HG03378 (cell line): Measurements from ENCODE around the gene CEP85.
A peak's percentile ranks its signal among the peaks of the same experiment; 100 is the strongest.
"Not testable (repeated sequence)": the region's sequence is repeated elsewhere in the genome, so short reads cannot be mapped to it uniquely, and the experiment has no call there.

ENCODE experiments used
- ATAC-seq: cut with Tn5 transposase; IDR thresholded peaks from one replicate; pipeline ENCODE4 v1.9.1; 2021; ENCODE audit warnings: mild to moderate bottlenecking, moderate library complexity; ENCODE audit not compliant: unreplicated experiment

The CEP85 gene

DNA sequence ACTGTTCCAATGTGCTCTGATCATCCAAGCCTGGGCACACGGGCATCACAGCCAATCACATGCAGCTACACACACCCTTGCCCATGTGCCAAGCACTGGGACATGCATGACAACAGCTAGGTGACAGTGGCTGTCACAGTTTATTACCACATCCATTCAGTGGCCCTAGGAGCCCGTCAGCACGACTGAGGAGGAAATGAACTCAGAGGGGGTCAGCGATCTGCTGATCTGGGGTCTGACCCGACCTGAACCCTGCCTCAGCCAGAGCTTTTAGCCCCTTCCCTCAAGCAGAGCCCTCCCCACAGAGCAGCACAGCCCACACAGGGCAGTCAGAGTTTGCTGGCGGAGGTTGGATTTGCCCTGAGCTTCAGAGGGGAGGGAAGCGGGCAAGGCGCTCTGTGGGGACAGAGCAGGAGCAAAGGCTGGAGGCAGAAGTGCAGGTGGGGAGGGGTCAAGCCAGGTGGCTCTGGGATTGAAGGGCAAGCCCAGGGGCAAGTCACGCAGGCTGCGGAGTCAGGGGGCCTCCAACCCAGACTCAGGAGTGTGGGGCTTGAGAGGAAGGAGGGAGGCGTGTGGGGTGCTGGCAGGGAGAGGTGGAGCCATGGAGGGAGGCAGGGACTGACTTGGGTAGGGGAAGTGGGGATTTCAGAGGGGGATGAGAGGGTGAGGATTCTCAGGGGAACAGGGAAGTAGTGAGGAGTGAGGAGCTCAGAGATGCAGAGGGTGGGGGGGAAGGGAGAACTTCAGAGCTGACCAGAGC lies 56.3 kb downstream of the CEP85 start:
- ATAC-seq = no peak

DNA sequence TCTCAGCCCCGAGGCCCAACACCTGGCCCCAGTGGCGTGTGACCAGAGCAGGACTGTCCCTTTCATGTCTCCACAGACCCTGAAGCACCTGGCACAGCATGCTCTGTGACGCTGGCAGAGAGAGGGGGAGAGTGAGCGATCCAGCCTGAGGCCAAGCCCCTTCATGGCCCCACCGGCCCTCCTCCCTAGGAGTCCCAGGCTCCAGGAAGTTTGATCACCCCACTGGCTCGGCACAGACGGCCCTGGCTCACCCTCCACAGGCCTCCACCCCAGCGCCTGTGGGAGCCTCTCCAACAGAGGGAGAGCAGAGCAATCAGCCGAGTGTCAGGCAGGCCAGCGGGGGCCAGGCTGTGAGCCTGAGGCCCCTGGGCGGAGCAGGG lies 56.9 kb downstream of the CEP85 start:
- no peak for ATAC-seq

DNA sequence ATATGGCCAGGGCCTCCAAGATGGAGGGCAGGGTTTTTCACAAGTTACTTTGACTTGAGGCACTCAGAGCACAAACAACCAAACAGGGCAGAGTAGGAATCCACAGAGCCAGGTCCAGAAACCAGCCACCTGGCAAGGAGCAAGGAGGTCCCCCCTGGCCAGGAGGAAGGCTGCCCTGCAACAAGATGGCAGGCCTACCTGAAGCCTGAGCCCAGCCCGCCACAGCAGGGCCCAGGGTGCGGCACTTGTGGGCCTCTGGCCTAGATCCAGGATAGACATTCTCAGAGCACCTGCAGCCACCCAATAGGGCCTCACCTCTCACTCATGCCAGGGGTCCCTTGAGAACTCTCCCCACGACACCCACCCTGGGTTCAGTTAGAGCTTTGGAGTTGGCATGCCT lies 57.4 kb downstream of the CEP85 start:
- no peak for ATAC-seq

DNA sequence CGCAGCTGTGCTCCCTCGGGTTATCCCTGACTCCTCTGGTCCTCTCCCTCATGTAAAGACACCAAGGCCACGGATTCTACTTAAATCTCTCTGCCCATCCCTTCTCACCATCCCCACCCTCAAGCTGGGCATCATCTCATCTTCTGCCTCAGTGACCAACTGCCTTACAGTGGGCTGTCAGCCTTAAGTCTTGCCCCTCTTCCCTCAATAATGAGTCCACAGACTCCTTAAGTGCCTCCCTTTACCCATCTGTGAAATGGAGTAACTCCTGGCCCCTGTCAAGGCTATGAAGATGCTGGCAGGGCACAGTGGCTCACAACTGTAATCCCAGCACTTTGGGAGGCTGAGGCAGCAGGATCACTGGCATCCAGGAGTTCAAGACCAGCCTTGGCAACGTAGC lies 57.9 kb downstream of the CEP85 start:
- ATAC-seq = no peak

DNA sequence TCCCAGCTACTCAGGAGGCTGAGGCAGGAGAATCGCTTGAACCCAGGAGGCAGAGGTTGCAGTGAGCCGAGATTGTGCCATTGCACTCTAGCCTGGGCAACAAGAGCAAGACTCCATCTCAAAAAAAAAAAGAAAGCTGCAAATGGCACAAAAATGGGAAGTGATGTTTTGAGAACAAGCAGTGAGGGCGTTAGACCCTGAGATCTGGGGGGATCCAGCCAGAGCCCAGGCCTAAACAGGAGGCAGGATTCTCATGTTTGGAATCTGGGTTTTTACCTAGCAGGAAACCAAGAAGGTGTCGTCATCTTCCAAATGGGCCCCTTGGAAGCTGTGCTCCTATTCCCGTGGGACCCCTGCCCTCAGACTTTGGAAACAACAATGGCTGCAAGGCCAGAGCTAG lies 58.7 kb downstream of the CEP85 start:
- ATAC-seq = not testable (repeated sequence)

DNA sequence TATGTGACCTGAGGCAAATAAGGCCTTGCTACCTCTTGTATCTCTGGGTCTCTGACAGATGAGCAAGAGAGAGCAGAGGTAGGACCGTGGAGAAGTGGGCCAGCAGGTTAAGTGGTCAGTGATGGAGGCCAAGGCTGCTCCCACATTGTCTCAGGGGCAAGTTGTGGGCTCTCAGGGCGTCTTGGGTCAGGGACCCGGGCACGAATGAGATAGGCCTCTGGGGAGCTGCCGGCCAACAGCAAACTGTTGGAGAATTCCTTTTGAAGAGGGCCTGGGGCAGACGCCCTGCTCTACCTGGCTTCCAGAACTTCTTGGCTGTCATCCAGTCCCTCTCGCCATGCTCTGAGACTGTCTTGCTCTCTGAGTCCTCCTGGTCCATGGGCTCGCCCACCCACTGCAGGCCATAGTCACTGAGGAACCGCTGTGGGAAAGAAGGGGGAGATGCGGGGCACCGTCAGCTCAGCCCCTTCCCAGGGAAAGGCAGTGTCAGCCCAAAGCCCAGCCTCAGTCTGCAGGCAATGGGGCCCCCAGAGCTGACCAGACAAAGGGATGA lies 60.0 kb downstream of the CEP85 start:
- ATAC-seq = no peak

DNA sequence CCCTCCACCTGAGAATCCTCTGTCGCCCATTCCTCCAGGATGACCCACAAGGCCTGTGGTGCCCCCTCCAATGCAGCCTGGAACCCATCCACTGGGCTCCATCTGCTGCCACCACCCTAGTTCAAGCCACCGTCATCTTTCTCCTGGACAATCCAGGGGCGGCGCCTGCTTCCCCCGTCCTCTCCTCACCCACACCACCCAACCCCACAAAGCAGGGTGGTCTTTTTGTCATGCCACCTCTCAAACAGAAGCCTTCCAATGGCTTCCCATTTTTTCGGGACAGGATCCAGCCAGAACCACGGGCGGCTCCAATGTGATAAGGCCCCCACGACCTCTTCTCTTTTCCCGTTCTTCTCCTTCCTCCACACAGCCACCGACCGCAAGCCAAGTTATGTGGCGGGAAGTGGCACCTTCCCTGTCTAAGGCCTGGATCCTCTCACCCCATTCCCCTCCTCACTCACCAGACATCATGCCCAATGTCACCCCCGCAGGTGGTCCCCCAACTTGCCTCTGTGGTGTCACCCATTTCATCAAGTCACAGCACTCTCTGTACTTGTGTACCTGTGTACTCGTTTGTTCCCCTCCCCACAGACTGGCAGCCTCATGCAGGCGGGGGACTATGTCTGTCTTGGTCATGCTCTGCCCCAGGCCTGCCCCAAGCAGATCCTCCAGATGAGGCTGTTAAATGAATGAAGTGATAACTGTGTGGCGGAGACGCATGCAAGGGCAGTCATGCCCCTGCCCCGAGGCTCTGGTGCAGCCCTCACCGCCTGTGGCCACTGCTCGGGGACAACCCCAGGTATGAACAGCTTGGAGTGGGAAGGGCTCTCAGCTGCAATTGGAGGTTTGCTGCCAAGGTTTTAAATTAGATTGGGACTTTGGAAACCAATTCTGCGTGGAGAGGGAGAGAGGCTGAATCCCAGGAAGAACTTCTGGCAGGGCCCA lies 61.5 kb downstream of the CEP85 start:
- no peak for ATAC-seq

DNA sequence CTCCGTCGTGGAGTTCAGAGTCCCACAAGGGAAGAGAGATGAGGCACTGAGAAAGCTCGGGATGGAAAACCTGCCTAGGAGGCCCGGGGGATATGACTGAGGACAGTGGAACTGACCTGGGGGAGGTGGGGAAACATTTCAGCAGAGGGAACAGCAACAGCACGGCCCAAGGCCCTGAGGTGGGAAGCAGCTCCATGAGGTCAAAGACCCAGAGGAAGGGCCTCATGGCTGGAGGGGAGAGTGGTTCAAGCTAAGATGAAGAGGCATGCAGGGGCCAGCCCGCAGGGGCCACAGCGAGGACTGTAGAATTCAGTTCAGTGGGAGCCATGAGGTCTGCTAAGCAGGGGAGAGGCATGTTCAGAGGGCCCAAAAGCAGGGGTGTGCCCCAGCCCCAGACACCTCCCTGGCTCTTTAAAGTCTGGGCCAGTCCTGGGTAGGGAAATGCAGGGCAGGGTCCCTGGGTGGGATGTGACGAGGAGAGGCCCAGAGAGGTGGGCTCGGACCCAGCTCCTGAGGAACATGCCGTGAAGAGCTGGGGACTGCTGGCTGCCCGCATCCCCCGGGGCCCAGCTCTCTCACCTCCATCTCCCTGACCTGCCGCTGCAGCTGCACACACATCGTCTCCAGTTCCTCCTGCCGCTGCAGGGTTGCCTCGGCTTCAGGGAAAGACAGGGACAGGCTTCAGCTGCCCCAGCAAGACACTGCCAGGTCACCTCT lies 62.5 kb downstream of the CEP85 start:
- no peak for ATAC-seq

DNA sequence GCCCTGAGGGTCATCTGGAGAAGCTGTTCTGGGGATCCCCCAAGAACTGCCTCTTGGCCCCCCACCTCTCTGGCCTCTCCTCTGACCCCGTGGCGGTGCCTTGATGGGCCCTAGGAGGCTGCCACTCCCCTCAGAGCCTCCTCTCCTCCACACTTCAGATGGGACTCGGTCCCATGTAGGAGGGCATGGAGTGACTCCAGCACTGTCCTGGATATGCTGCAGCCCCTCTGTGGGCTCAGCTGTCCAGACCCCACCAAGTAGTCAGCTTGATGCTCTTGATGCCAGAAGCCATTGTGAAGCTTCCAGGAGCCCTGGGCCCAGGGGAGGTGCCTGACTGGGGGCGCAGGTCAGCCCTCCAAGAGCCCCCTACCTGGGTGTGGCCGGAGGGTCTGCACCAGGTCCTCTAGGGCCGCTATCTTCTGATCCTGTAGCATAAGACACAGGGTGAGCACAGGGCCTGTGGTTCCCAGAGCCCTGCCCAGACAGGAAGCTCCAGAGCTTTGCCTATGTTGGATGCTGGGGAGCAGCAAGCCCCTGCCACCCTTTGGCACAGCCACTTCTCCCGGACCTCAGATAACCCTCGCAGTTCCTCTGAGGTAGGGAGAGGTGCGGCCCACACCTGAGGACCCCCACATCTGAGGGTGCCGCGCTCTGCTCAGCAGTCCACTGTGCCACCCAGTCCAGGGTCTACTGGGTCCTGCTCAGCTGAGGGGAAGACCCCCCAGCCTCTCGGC lies 63.2 kb downstream of the CEP85 start:
- no peak for ATAC-seq

DNA sequence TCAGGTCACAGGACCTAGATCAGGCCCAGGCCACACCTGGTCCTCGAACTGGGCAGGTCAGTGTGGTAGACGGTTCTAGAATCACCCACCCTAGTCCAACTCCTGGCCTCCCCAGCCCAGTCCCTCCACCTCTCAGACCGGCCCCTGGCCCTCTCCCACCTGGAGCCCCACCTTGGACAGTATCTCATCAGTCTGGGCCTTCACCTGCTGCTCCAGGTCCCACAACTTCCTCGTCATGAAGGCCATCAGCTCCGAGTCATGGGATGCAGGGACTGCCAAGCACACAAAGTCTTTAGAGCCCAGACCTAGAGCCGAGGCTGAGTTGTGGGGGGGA lies 63.8 kb downstream of the CEP85 start:
- ATAC-seq = no peak

DNA sequence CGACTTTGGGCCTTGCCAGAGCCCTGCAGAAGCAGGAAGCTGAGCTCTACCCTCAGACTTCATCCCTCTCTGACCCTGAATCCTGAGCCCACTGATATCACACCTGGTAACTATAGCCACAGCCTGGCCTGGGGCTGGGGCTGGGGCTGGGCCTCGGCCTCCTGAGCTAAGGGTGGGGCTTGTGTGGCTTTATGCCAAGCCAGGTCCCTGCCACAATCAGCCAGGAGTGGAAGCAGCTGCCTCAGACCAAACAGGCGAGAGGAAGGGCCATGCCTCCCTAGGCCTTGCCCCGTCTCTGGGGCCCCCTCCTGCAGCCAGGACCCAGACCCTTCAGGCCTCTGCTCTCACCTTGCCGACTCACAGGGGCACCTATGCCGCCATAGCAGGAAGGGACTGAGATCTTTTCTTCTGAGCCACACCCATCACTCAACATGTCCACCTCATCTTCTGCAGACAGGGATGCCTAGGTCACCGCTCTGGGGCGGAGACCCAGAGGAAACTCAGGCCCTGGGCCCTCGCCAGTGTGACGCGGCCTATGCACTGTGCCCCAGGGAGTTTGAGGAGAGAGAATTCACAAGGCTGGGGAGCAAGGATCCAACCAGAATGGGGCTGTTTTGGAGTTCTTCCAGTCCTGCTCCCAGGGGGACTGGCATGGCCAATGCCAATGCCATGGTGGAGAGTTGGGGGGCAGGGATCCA lies 66.7 kb downstream of the CEP85 start:
- no peak for ATAC-seq

DNA sequence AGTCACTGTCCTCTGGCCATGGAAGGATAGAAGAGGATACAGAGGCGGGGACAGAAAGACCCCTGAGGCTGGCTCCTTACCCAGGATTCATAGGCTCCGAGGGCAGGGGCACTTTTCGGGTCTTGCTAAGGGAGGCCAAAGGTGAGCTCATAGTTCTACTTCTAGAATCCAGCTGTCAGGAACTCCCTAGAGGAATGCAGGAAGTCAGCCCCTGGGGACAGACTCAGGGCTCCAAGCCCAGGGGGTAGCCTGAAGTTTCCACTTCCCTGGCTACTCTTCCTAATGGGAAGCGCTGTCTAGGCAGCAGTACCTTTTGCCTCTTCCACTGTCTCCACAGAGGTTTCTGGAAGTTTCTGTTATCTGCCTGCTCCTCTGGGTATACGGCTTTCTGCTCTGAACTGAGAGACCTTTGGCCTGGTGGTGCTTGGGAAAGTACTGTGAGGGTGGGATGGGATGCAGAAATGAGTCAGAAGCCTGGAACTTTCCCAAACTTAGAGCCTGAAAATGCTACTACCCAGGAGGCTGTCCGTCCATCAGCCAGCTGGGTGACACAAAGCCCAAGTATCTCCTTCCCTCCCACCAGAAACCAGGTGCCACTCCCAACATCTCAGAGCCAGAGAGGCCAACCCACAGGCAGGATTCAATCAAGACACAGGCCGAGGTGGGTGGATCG lies 68.9 kb downstream of the CEP85 start:
- ATAC-seq = no peak

DNA sequence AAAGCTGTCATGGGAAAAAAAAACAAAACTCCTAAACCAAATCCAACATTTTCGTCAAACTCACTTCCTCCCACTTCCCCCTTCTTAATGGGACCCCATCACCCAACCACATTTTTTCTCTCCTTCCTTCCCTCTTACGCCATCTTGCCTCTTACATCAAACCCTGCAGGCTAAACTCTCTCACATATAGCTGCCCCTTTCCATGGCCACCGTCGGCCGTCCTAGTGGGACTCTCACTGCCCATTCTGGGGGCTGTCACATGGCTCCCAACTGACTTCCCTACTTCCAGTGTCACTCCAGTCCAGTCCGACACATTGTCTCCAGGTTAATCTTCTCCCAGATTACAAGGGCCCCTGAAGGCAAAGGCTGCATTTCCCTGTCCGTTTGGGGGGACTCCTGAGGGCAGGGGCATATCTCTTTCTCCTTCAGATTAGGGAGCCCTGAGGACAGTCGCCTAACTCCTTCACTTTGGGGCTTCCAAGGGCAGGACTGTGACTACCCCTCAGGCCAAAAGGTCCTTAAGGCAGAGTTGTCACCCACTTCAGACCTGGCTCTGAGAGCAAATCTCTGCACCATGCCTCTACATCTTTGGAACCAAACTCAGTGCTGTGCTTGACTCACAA lies 71.8 kb downstream of the CEP85 start:
- peak; percentile 10 for ATAC-seq

DNA sequence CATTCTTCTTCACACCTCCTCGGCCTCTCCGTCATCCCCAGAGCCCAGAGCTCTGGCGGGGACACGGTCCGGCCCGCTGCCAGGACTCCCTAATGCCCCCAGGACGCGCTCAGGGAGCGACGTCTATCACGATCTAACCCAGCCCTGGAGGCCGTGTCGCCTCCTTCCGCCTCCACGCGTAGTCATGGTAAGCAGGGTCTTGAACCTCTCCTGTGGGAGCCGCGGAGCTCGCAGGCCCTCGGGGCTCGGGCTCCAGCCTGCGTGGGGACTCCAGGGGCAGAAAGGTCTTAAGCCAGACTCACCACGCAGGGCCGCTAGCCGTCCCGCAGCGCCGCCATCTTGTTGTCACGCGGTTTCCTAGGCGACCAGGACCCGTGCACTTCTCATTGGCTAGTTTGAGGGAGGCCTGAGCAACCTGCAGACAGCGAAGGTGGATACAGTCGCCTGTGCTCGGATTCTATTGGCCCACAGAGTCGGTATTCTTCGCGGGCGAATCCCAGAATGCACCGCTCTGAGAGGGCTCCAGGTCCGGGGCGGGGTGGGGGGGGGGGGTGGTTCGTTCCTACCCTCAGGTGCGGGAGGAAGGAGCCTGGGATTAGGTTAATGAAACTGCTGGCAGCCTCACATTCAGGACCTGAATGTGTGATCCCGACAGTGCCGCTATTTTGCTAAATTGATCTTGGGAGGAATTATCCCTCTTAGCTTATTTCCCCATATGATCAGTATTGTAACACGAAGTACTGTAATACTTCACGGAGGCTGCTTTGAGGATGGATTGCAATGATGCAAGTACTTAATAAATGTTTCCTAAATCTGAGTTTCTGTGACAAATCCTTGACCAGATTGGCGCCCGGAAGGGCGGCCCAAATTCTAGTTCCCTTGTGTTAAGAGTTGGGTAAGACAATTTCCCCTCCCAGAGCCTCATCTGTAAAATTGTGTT lies 72.6 kb downstream of the CEP85 start, which contains the start of gene UBXN11:
Gene UBXN11 (minus strand): TSS at position 347 of the 940 bp plus-strand sequence. CDS start 3,753 bp downstream, outside the sequence.
- ATAC-seq = peak; percentile 88

DNA sequence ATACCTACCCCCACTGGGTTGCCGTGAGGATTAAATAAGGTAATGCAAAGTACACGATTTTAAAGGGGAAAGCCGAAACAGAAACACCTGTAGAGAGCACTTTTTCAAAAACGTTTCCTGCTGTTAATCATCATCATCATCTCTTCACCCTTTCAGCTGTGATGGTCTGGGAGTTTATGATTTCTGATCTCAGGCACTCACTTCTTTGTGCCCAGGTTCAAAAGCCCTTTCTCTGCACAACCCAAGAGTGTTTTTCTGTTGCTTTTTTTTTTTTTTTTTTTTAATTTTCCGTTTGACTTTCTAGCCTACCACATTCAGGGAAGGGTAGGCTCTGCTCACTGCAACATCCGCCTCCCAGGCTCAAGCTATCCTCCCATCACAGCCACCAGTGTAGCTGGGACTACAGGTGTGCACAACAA lies 73.4 kb downstream of the CEP85 start:
- peak; percentile 4 for ATAC-seq

DNA sequence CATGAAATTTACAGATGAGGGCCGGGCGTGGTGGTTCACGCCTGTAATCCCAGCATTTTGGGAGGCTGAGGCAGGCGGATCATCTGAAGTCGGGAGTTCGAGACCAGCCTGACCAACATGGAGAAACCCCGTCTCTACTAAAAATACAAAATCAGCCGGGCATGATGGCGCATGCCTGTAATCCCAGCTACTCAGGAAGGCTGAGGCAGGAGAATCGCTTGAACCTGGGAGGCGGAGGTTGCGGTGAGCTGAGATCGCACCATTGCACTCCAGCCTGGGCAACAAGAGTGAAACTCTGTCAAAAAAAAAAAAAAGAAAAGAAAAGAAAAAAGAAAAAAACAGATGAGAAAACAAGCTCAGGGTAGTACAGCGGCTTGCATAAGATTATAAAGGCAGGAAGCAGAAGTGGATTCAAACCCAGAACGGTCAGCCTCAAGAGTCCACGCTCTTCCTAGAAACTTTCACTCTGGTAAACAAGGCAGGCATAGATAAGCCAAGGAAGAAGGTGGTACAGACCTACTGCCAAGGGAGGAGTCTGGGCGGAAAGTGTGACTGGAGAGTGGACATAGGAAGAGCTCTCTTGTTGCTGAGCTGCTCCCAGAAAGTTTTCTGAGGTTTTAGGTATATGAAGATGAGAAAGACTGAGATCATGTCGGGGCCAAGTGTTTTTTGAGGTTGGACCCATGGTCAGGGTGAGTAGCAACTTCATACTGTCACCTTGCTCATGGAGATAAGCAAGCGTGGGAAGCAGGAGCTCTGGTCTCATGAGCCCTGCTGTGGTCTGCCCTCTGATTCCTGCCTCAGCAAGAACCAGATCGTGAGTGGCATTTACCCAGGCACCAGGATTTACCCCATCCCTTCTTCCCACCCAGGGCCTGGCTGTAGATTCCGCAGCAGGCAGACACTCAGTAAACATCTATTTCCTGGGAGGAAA lies 74.2 kb downstream of the CEP85 start:
- ATAC-seq = not testable (repeated sequence)

DNA sequence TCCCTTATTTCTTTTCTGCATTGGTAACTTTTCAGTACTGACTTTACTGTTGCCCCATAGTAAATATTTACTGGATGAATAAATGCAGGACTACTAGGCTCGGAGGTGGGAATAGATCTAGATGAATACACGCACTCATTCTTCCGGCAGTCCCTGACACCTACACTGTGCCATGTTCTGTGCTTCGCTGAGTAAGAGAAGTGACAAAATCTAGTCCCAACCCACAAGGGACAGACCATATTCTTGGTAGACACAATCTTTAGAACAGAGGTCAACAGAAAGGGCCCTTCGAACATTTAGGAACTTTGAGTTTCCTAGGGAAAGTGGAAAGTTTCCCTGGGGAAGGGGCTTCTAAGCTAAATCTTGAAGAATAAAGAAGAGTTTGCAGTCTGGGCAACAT lies 80.5 kb downstream of the CEP85 start:
- no peak for ATAC-seq
